ENCODE measurements around the gene CCDC134.
"Not testable (repeated sequence)": the region's sequence is repeated elsewhere in the genome, so short reads cannot be mapped to it uniquely, and the experiment has no call there.

Gene CCDC134

DNA sequence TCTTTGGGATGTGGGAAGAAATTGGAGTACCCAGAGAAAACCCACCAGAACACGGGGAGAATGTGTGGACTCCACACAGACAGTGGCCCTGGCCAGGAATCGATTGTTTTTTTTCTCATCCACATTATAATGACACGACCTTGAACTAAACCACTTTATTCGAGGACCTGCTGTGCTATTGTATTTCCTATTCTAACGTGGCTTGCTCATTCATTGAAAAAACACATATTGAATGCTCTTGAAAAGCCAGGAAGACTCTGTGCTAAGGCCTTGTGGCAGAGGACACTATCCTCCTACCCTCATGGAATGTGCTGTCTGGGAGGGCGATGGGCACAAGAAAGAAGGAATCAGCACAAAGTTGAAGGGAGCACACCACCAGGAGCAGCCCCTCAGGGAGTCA lies 23.3 kb downstream of the CCDC134 start:
- no peak for DNase-seq (ENCODE audit: low read depth)

- no peak for DNase-seq (ENCODE audit: low read depth)
Measured at GRCh38 chr22:41825376-41825775, 24.9 kb downstream of the CCDC134 start.

DNA sequence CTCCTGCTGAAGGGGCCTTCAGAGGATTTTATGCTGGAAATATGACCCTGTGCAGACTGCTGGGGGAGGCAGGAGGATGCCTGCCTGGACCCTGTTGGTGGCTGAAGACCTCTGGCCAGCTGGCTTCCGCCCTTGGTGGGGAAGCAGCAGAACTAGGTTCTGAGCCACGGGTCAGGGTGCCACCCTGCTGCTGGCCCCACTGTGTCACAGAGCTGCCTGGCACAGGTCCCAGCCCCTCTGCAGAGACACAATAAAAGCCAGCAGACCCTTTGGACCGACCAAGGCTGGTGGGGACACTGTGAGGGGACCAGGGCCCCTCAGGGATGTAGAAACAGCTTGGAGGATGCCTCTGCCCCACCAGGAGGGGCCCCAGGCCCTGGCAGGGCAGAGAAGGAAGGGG lies 25.5 kb downstream of the CCDC134 start:
- no peak for DNase-seq (ENCODE audit: low read depth)

- no peak for DNase-seq (ENCODE audit: low read depth)
Measured at GRCh38 chr22:41826430-41827383, 26.2 kb downstream of the CCDC134 start.

DNA sequence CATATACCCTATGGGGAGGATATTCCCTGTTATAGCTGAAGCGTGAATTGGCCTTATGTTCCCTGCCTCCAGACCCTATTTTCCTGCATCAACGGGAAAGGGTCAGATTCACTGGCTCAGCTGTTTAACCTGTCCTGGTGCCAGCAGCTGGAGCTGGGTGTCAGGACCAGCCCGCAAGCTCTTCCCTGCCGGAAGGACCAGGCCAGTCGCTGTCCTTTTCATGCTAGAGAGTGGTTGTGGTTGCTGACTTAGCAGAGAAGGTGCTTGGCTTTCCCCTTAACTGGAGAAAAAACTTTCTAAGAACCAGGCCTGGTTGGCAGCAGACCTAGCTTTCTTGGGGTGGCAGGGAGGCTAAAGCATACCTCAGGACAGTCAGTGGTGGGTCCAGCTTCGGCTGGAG lies 27.2 kb downstream of the CCDC134 start:
- no peak for DNase-seq (ENCODE audit: low read depth)

DNA sequence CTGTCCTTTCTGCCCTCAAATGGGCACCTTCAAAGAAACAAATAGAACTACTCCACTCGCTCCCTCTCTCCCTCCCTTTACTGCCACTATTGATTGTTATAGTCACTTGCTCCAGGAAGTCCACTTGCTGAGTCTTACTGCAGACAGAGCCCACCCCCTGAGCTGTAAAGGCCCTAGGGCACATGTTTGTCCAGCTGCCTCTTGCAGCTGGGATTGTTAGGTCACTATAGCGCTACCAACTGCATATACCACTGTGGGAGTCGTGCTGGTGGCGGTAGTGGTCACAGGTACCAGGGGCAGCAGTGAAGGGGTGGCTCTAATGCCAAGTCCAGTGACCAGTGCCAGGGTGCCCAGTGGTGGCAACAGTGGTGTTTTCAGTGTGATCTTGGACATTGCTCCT lies 28.0 kb downstream of the CCDC134 start:
- DNase-seq (ENCODE audit: low read depth), result no peak

GRCh38 chr22:41830174-41830573 lies 29.7 kb downstream of the CCDC134 start:
- DNase-seq (ENCODE audit: low read depth), result no peak

- no peak for DNase-seq (ENCODE audit: low read depth)
Measured at GRCh38 chr22:41831383-41831782, 30.9 kb downstream of the CCDC134 start.

- no peak for DNase-seq (ENCODE audit: low read depth)
Measured at GRCh38 chr22:41831828-41832552, 31.5 kb downstream of the CCDC134 start.

- DNase-seq (ENCODE audit: low read depth), result peak; percentile 99
Measured at GRCh38 chr22:41832553-41833368, 32.3 kb downstream of the CCDC134 start, which contains the start of gene SREBF2. Gene SREBF2, plus strand, starts transcription at chr22:41833105. Its CDS starts 166 bp downstream, at chr22:41833271.

- no peak for DNase-seq (ENCODE audit: low read depth)
Measured at GRCh38 chr22:41833369-41834004, 33.0 kb downstream of the CCDC134 start.

GRCh38 chr22:41834005-41834944 lies 33.8 kb downstream of the CCDC134 start:
- no peak for DNase-seq (ENCODE audit: low read depth)

DNA sequence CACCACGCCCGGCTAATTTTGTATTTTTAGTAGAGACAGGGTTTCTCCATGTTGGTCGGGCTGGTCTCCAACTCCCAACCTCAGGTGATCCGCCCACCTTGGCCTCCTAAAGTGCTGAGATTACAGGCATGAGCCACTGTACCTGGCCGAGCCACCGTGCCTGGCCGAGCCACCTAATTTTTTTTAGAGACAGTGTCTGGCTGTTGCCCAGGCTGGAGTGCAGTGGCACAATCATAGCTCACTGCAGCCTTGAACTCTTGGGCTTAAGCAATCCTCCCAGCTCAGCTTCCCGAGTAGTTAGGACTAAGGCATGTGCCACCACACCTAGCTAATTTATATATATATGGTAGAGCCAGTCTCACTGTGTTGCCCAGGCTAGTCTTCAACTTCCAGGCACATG lies 35.0 kb downstream of the CCDC134 start:
- DNase-seq (ENCODE audit: low read depth), result not testable (repeated sequence)

- DNase-seq (ENCODE audit: low read depth), result no peak
Measured at GRCh38 chr22:41836551-41836950, 36.1 kb downstream of the CCDC134 start.

DNA sequence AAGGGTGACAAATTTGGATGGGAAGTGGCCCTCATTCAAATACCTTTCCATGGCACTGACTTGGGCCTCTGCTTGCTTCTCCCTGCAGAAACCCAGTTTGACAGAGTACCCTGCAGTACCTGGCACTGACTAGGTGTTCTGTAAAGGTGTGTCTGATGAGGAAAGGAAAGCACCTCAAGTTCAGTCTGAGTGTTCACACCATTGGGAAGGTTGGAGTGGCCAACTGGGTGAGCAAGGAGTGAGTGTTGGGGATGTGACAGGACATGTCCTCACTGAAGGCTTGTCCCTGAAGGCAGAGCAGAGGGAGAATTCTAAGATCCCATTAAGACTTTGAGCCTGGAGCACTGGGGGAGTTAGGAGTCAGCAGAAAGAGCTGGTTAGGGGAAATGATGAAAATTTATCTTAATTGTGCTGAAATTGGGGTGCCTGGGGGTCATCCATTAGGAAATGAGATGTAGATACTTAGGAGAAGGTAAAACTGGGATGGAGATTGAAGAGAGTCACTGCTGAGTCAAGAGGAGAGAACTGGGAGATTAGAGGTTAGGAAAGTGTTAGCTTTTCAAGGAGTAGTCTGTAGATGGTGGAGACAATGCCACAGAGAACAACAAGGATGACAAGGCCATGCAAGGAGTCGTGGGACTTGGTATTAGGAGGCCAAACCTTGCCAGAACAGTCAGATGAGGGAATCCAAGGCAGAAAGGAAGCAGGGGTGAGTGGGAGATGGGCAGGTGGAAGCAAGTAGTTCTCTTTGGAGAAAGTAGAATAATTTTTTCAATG lies 38.6 kb downstream of the CCDC134 start:
- DNase-seq (ENCODE audit: low read depth), result no peak

DNA sequence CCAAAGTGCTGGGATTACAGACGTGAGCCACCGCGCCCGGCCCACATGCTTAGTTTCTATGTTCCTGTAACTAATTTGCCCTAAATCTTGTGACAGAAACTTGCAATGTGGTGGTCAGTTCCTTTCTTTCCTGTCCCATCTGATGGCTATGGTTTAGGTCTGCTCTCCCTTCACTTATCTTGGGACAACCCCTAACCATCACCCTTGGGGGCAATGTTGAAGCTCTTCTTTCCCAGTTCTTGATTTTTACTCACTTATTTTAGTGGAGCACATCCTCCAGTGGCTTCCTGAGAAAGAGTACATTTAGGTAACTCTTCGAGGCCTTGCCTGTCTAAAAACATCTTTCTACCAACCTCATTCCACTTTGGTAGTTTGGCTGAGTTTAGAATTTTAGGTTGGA lies 39.7 kb downstream of the CCDC134 start:
- DNase-seq (ENCODE audit: low read depth), result no peak

DNA sequence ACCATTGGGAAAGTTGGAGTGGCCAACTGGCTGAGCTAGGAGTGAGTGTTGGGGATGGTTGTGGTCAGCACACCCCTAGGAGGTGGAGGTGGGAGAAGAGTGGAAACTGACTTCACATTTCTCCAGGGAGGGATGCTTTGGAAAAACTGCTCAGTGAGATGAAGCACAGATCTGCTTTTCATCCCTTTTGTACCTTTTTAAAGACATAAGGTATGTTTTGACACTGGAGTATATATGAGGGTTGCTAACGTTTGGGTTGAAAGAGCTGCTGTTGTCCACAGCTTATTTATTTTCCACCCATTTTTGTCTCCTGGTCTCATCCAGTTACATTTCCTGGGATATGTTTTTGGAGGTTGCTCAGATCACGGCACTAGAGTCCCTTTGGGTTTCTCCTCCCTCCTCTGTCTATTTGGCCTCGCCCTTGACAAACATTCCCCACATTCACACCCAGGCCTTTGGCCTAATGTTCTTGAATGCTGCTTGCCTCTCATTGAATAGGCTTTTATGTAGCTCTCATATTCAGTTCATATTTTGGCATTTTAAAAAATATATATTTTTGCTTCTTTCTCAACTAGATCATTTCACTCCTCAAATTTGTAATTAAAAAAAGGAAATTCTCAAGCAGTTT lies 40.7 kb downstream of the CCDC134 start:
- no peak for DNase-seq (ENCODE audit: low read depth)

DNA sequence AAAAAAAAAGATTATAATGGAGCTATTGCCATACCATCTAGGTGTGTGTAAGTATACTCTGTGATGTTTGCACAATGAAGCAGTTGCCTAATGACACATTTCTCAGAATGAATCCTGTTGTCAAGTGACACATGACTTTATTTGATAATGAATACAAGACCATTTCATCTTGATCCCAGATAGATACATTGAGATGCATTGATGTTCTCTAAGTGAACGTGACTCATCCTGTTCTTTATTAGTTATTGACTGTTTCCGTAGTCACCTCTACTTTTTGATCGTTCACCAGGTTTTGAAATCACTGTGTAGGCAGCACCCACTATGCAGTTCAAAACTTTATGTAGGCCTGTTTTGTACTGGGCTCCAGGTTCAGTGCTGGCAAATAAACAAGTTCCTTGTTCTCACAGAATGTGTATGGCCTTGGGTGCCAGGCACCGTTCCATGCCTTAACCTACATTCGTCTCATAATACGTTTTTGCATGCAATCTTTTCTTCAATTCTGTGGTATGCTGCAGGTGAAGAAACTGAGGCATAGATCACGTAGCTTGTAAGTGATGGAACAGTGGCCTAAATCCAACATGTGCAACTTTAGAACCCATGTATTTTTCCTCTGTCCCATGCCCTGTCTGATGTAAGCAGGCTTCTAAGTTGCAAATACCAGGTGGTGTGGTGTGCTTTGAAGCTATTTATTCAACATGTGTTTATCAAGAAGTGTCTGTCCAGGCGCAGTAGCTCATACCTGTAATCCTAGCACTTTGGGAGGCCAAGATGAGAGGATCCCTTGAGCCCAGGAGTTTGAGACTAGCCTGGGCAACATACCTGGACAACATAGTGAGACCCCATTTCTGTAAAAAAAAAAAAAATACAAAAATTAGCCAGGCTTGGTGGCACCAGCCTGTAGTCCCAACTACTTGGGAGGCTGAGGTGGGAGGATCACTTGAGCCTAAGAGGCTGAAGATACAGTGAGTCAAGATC lies 42.8 kb downstream of the CCDC134 start:
- no peak for DNase-seq (ENCODE audit: low read depth)

Measured in GM04504 (cell line).